ENCODE data around the gene PRKN.

DNA sequence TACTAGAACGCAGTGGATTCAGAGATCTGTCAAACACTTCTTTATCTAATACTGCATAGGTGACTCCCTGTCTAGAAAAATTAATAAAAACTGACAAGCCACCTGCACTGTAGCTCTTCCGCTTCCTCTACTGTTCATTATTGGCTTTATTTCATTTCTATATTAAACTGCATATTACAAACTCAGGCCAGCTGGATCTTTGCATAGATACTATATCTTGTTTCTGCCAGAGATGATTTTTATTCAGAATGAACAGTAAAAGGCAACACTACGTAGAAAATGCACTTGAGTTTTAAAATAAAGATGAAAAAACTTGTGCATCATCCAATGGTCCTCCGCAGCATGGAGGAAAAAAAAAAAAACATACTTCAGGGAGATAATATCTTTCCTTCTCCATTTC, 508.3 kb downstream of the PRKN start:
- TF ChIP-seq POLR2A (IDR thresholded peaks at IDR 0.05; ENCODE audit: low read length) (no peak), GATA1 (IDR thresholded peaks at IDR 0.05; ENCODE audit: low read depth, low read length) (no peak)
